Peyer's patch (tissue), 4 donors: ENCODE data around the gene DCTN3.

Experiments
- CTCF ChIP-seq, 6 experiments: fragments of 450-650 bp in 4 of 6; fragments of 200-600 bp in 2 of 6; sonication (generic) in 1 of 6; IDR thresholded peaks; one replicate each; pipeline ENCODE4 v1.5.1; 2017 to 2019; ENCODE audit warnings: antibody characterized with exemption in 6 of 6, mild to moderate bottlenecking in 3 of 6, moderate library complexity in 1 of 6
- POLR2A ChIP-seq, 2 donors: fragments of 450-650 bp; IDR thresholded peaks; one replicate each; pipeline ENCODE4 v1.5.1; 2017; ENCODE audit warnings: antibody characterized with exemption in 2 of 2, mild to moderate bottlenecking in 2 of 2, moderate library complexity in 2 of 2

- TF ChIP-seq CTCF (IDR thresholded peaks at IDR 0.05) (no peak), POLR2A (IDR thresholded peaks at IDR 0.05) (no peak)
Measured at GRCh38 chr9:34587271-34587670, 33.0 kb downstream of the DCTN3 start.
